Psoas muscle (tissue), 8 donors: ENCODE results near the gene OR51Q1. TPM values are rescaled to one million over a fixed set of nuclear protein-coding genes. Genes with fewer than 3 reads are reported as not detected.

Source experiments
- ATAC-seq, 4 donors: fragments of 200-7000 bp; cut with Tn5 transposase; one replicate each; pipeline ENCODE4 v1.9.1; 2020; ENCODE audit warnings: moderate library complexity in 3 of 4, mild to moderate bottlenecking in 2 of 4
- DNase-seq, 2 donors: peaks; one replicate each; pipeline ENCODE4 v3.0.0-alpha.2; 2020
- H3K27ac ChIP-seq: fragments of 200-600 bp; one replicate; pipeline ENCODE4 v1.8.0; 2022
- H3K27me3 ChIP-seq, 3 donors: fragments of 200-600 bp in 1 of 3; one replicate each; pipeline versions ENCODE4 v1.6.1 to v1.8.0; 2013 to 2022; ENCODE audit warnings: low read length in 2 of 3, mild to moderate bottlenecking in 2 of 3, moderate library complexity in 1 of 3; ENCODE audit not compliant: insufficient read depth in 3 of 3
- H3K36me3 ChIP-seq, 2 donors: fragments of 200-600 bp in 1 of 2; one replicate each; pipeline versions ENCODE4 v1.6.1 to v1.8.0; 2013 to 2022; ENCODE audit warnings: low read depth in 1 of 2, mild to moderate bottlenecking in 1 of 2, moderate library complexity in 1 of 2; ENCODE audit not compliant: insufficient read depth in 1 of 2
- H3K4me1 ChIP-seq: fragments of 200-600 bp; one replicate; pipeline ENCODE4 v1.8.0; 2022
- H3K4me3 ChIP-seq: fragments of 200-600 bp; one replicate; pipeline ENCODE4 v1.8.0; 2022; ENCODE audit warnings: mild to moderate bottlenecking
- H3K9me3 ChIP-seq: fragments of 200-600 bp; one replicate; pipeline ENCODE4 v1.8.0; 2022
- WGBS, 3 donors: extraction: QIAGEN DNeasy Blood & Tissue Kit; methylation state at CpG; one replicate each; pipeline versions ENCODE4 v1.1.6 to v1.1.7; 2013; 5-methylcytosine and 5-hydroxymethylcytosine counted together
- intact Hi-C, 2 donors: fragments of 100-400 bp; cut with DNase I; formaldehyde crosslinking; loops; one replicate each; pipeline versions ENCODE4 v1.11.0 to v1.14.2; 2022
- polyA plus RNA-seq, 3 donors: library from polyadenylated mRNA; stranded (reverse); fragments of 200-250 nt; gene quantifications; one replicate each; pipeline ENCODE4 v1.2.3, GENCODE V29; 2013
- total RNA-seq, 4 donors: library from RNA; stranded (reverse); fragmentation: NEBNext Ultra II Directional in 2 of 4; extraction: Animal tissue kit (Norgen Biotek cat#: 25700) in 2 of 4; gene quantifications; one replicate each; pipeline versions ENCODE4 v1.2.1 to v1.2.4, GENCODE V29; 2021 to 2023
- TF ChIP-seq, protein P1 (sequence below): fragments of 200-600 bp; IDR thresholded peaks from one replicate; pipeline ENCODE4 v1.8.0; 2022; ENCODE audit warnings: antibody characterized with exemption
- donor health status: healthy with polysubstance abuse.
- donor health status: DM: no; HTN: no; CAD: no; lungs with moderate emphysema.
- donor health status: Bipolar disorder and iron deficiency.
- donor health status: healthy.
- donor health status: DM: yes; HTN: yes; CAD: no.
- donor health status: DM: no; HTN: no; CAD: no.
- donor health status: DM: no; HTN: no; CAD: no.
- donor health status: DM: yes; HTN: yes; CAD: no.

OR51Q1 gene
- total and polyA plus RNA-seq, 7 donors: not detected

GRCh38 chr11:5423131-5423530, 1.2 kb downstream of the OR51Q1 start:
- H3K27ac ChIP-seq: no peak overlapping the region
- 62 to 68% (median 66%) methylated on average over 3 of the region's 3 CpGs for WGBS, 3 donors
- H3K4me1 ChIP-seq: no peaks in the 10 kb centered on the region
- TF ChIP-seq, protein P1, sequence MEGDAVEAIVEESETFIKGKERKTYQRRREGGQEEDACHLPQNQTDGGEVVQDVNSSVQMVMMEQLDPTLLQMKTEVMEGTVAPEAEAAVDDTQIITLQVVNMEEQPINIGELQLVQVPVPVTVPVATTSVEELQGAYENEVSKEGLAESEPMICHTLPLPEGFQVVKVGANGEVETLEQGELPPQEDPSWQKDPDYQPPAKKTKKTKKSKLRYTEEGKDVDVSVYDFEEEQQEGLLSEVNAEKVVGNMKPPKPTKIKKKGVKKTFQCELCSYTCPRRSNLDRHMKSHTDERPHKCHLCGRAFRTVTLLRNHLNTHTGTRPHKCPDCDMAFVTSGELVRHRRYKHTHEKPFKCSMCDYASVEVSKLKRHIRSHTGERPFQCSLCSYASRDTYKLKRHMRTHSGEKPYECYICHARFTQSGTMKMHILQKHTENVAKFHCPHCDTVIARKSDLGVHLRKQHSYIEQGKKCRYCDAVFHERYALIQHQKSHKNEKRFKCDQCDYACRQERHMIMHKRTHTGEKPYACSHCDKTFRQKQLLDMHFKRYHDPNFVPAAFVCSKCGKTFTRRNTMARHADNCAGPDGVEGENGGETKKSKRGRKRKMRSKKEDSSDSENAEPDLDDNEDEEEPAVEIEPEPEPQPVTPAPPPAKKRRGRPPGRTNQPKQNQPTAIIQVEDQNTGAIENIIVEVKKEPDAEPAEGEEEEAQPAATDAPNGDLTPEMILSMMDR: no peak
- intact Hi-C loops: no loop called here
- no peaks in the 10 kb centered on the region for H3K36me3 ChIP-seq
- no peak overlapping the region for H3K4me3 ChIP-seq
- no peak for DNase-seq
- peaks cover 0 to 1% (median 0%) of the 10 kb centered on the region in 3 donors for H3K27me3 ChIP-seq
- no peak for ATAC-seq
- H3K9me3 ChIP-seq: no peaks in the 10 kb centered on the region

DNA sequence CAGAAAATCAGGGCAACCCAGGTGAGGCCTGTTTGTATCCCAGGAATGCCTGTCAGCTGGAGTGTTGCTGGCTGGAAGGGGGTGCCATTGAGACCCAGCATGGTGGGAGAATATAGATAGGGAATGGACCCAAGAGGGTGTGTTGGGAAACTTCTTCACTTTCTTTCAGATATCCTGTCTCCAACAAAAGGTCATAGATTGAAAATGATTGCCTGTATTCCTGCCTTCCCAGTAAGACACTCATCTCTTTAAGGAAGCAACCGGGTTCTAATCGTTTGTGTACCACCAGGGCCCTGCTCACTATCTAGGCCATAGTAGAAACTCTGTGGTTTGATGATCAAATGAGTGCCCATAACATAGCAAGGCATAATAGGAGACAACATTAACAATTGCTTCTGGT, 19.5 kb downstream of the OR51Q1 start, which contains the start of gene OR51I1:
TSS of gene OR51I1 (minus strand) at position 101 of the 400 bp plus-strand sequence. CDS start at position 101, 0 bp downstream.
- H3K4me1 ChIP-seq: no peaks in the 10 kb centered on the region
- H3K27me3 ChIP-seq: no peaks in the 10 kb centered on the region
- no peaks in the 10 kb centered on the region for H3K36me3 ChIP-seq
- no peak for DNase-seq
- TF ChIP-seq, protein P1: no peak
- ATAC-seq: no peak
- intact Hi-C loops: no loop called here
- no peak within 1 kb of the TSS for H3K4me3 ChIP-seq
- H3K27ac ChIP-seq: no peak within 1 kb of the TSS
- H3K9me3 ChIP-seq: no peaks in the 10 kb centered on the region
- WGBS, 3 donors: 28 to 36% (median 32%) methylated on average over 2 of the region's 2 CpGs

GRCh38 chr11:5443835-5444393, 22.0 kb downstream of the OR51Q1 start:
- Histone ChIP-seq H3K9me3 (no peaks in the 10 kb centered on the region), H3K27me3 (no peaks in the 10 kb centered on the region), H3K36me3 (no peaks in the 10 kb centered on the region), H3K27ac (no peak overlapping the region), H3K4me3 (no peak overlapping the region), H3K4me1 (no peaks in the 10 kb centered on the region)
- intact Hi-C loops: no loop called here
- WGBS, 3 donors: 34 to 72% (median 48%) methylated on average over 2 of the region's 2 CpGs
- DNase-seq (no peak), ATAC-seq (no peak)
- TF ChIP-seq, protein P1: no peak

DNA sequence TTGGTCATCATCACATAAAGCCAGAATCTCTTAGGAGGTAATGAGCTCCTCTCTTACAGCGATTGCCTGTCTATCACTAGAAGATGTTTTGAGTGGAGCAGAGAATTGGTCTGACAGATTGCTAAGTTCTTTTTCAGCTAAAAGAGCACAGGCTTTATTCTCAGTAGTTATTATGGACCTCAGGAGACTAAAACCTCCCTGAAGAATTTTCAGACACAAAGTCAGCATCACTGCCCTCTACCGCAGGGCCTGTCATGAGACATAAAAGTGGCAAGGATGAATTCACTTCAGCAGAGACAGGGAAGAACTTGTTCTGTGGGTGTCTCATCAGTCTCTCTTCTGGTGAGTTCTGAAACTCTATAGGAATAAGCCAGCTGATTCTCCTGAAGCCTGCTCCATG, 27.1 kb downstream of the OR51Q1 start, which contains the start of gene OR51I2:
TSS of gene OR51I2 (plus strand) at position 301 of the 400 bp plus-strand sequence. CDS start 4,166 bp downstream, outside the sequence.
- Histone ChIP-seq H3K36me3 (no peaks in the 10 kb centered on the region), H3K9me3 (no peaks in the 10 kb centered on the region), H3K4me1 (no peaks in the 10 kb centered on the region), H3K27me3 (no peaks in the 10 kb centered on the region), H3K27ac (no peak within 1 kb of the TSS), H3K4me3 (no peak within 1 kb of the TSS)
- 89 to 92% (median 92%) methylated on average over 2 of the region's 2 CpGs for WGBS, 3 donors
- TF ChIP-seq, protein P1: no peak
- DNase-seq (no peak), ATAC-seq (no peak)
- intact Hi-C loops: no loop called here

DNA sequence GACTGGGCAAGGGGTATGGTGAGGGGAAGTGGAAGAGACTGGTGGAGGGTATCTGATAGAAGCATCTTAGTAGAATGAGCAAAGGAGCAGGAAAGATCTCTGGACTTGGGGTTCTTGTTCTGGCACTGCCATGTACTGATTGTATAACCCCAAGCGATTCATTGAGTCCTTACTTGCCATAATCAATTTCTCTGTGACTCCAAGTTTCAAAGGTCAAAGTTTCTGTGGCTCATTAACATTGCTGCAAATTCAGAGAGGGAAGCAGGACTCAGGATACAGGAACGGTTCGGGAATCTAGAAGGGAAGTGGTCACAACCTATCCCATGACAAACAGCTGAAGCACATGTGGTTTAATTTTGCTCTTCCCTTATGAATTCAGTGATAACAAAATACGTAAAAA, 27.5 kb downstream of the OR51Q1 start:
- intact Hi-C loops: no loop called here
- Histone ChIP-seq H3K27me3 (no peaks in the 10 kb centered on the region), H3K4me1 (no peaks in the 10 kb centered on the region), H3K9me3 (no peaks in the 10 kb centered on the region), H3K36me3 (no peaks in the 10 kb centered on the region), H3K4me3 (no peak overlapping the region), H3K27ac (no peak overlapping the region)
- TF ChIP-seq, protein P1: no peak
- 68 to 83% (median 79%) methylated on average over 4 of the region's 4 CpGs for WGBS, 3 donors
- ATAC-seq (no peak), DNase-seq (no peak)
